Endothelial cell of umbilical vein (primary cell): Measurements from ENCODE around the gene C22orf39. TPM values are rescaled to one million over a fixed set of nuclear protein-coding genes. Genes with fewer than 3 reads are reported as not detected.

Experiments used
- BruUV-seq: library from RNA; stranded (reverse); fragments of 400-500 nt; replicated peaks from 2 replicates; lab custom pipeline; 2021; lab: Mats Ljungman, UMichigan
- CTCF ChIA-PET: fragments of 300-600, 350-600 bp; sonication (Branson Sonifier 250); formaldehyde crosslinking; loops from one replicate; lab custom pipeline; 2021; ENCODE audit warnings: antibody characterized with exemption, inconsistent platforms; lab: Charles Lee
- POLR2A ChIA-PET: fragments of 300-600, 350-600 bp; sonication (Branson Sonifier 250); formaldehyde crosslinking; loops from one replicate; lab custom pipeline; 2021; ENCODE audit warnings: antibody characterized with exemption, inconsistent platforms; lab: Charles Lee
- DNase-seq: peaks from one replicate; pipeline ENCODE4 v3.0.0-alpha.2; 2011; ENCODE audit warnings: low read depth, low spot score
- FAIRE-seq: peaks from 2 replicates; lab custom pipeline; 2011; peaks lifted over from hg19 to GRCh38; lab: Jason Lieb, UNC
- H2AFZ ChIP-seq: 2 replicates; pipeline ENCODE4 v1.6.0; 2012; ENCODE audit warnings: low read depth, low read length, control low read depth, inconsistent platforms
- H3K27ac ChIP-seq: 2 replicates; pipeline ENCODE4 v1.5.1; 2011; ENCODE audit warnings: low read depth, mild to moderate bottlenecking, control low read depth, low read length, moderate library complexity; ENCODE audit not compliant: insufficient read depth
- H3K27me3 ChIP-seq, 2 experiments: 2 replicates each; pipeline versions ENCODE4 v1.6.0 to v1.6.1; 2011; ENCODE audit warnings: low read length in 2 of 2, mixed read lengths in 1 of 2; ENCODE audit not compliant: control insufficient read depth in 2 of 2, insufficient read depth in 2 of 2
- H3K36me3 ChIP-seq, 2 experiments: 2 replicates in 1 of 2; 3 replicates in 1 of 2; pipeline ENCODE4 v1.5.1; 2011; ENCODE audit warnings: low read length in 2 of 2, mild to moderate bottlenecking in 1 of 2, moderate library complexity in 1 of 2; ENCODE audit not compliant: control insufficient read depth in 2 of 2, insufficient read depth in 2 of 2; ENCODE audit errors: extremely low read depth in 1 of 2
- H3K4me1 ChIP-seq: 3 replicates; pipeline ENCODE4 v1.5.1; 2011; ENCODE audit warnings: mild to moderate bottlenecking, low read length; ENCODE audit not compliant: control insufficient read depth, insufficient read depth; ENCODE audit errors: extremely low read depth
- H3K4me2 ChIP-seq: 2 replicates; pipeline ENCODE4 v1.6.1; 2011; ENCODE audit warnings: low read length, control low read depth, mixed read lengths; ENCODE audit not compliant: insufficient read depth
- H3K4me3 ChIP-seq, 3 experiments: fragments of 200-600 bp in 1 of 3; sonication (generic), shearing (Covaris generic) in 1 of 3; replicated peaks in 1 of 3; 2 replicates each; pipeline ENCODE4 v1.5.1; 2011 to 2016; ENCODE audit warnings: control low read depth in 3 of 3, low read length in 3 of 3, mild to moderate bottlenecking in 2 of 3, inconsistent platforms in 1 of 3, low read depth in 1 of 3, moderate library complexity in 1 of 3; ENCODE audit not compliant: insufficient read depth in 1 of 3
- H3K79me2 ChIP-seq: 2 replicates; pipeline ENCODE4 v1.6.0; 2012; ENCODE audit warnings: low read length, inconsistent platforms; ENCODE audit not compliant: control insufficient read depth, insufficient read depth
- H3K9ac ChIP-seq: replicated peaks from 2 replicates; pipeline ENCODE3; 2011; ENCODE audit warnings: low read length, control low read depth; ENCODE audit not compliant: insufficient read depth; ENCODE audit errors: extremely low read depth
- H3K9me1 ChIP-seq: replicated peaks from 3 replicates; pipeline ENCODE4 v1.6.0; 2011; ENCODE audit warnings: mild to moderate bottlenecking, low read length; ENCODE audit not compliant: control insufficient read depth, insufficient read depth; ENCODE audit errors: extremely low read depth
- H3K9me3 ChIP-seq: replicated peaks from 2 replicates; pipeline ENCODE4 v1.5.1; 2012; ENCODE audit warnings: low read length, inconsistent platforms; ENCODE audit not compliant: control insufficient read depth, insufficient read depth
- H4K20me1 ChIP-seq: replicated peaks from 2 replicates; pipeline ENCODE3; 2011; ENCODE audit warnings: mild to moderate bottlenecking, low read length; ENCODE audit not compliant: control insufficient read depth, insufficient read depth; ENCODE audit errors: extremely low read depth
- EZH2 ChIP-seq: IDR thresholded peaks from 2 replicates; pipeline ENCODE4 v1.6.1; 2012; ENCODE audit warnings: borderline replicate concordance, low read depth, mild to moderate bottlenecking, moderate library complexity, low read length, inconsistent platforms; ENCODE audit not compliant: severe bottlenecking
- FOS ChIP-seq: IDR thresholded peaks from 2 replicates; pipeline ENCODE4 v1.6.1; 2011; ENCODE audit warnings: mild to moderate bottlenecking, low read length, moderate library complexity, borderline replicate concordance; ENCODE audit not compliant: insufficient read depth
- GATA2 ChIP-seq: IDR thresholded peaks from 2 replicates; pipeline ENCODE4 v1.7.0; 2011; ENCODE audit warnings: low read depth, mild to moderate bottlenecking, moderate library complexity, mixed read lengths, low read length; ENCODE audit not compliant: insufficient read length, insufficient read depth
- JUN ChIP-seq: IDR thresholded peaks from 2 replicates; pipeline ENCODE4 v1.6.1; 2011; ENCODE audit warnings: borderline replicate concordance, low read depth; ENCODE audit not compliant: insufficient read length, insufficient read depth
- MAX ChIP-seq: IDR thresholded peaks from 2 replicates; pipeline ENCODE4 v1.6.1; 2011; ENCODE audit not compliant: insufficient read depth, insufficient read length
- MYC ChIP-seq: IDR thresholded peaks from one replicate; pipeline ENCODE4 v1.6.1; 2011; ENCODE audit warnings: mild to moderate bottlenecking, low read depth, low read length
- POLR2A ChIP-seq: IDR thresholded peaks from 2 replicates; pipeline ENCODE4 v1.6.1; 2012; ENCODE audit warnings: low read depth, mild to moderate bottlenecking, control low read depth, low read length
- POLR2AphosphoS5 ChIP-seq: IDR thresholded peaks from 2 replicates; pipeline ENCODE4 v1.6.1; 2012; ENCODE audit warnings: low read depth, mild to moderate bottlenecking, control low read depth, low read length, moderate library complexity; ENCODE audit not compliant: insufficient read depth
- dilution Hi-C: fragments of 300-500 bp; cut with MboI; formaldehyde crosslinking; loops from one replicate; pipeline ENCODE4 v1.15.0; 2019; ENCODE audit warnings: low sequenced_read_pairs; ENCODE audit not compliant: extremely low pct_ligation_motif_present
- intact Hi-C: fragments of 100-400 bp; cut with micrococcal nuclease; formaldehyde crosslinking; loops from one replicate; pipeline ENCODE4 v1.10.0; 2022
- polyA plus RNA-seq, 4 experiments: library from polyadenylated mRNA; depleted of rRNA in 3 of 4; stranded (reverse) in 3 of 4; unstranded in 1 of 4; fragments of >200 nt; gene quantifications; 2 replicates each; pipeline versions ENCODE4 v1.2.1 to v1.2.3, GENCODE V29; 2011 to 2012; ENCODE audit warnings: missing spikeins in 1 of 4
- total RNA-seq: library from RNA; stranded (reverse); gene quantifications from 2 replicates; pipeline ENCODE4 v1.2.3, GENCODE V29; 2021
- TF ChIP-seq, protein P1 (sequence below), 2 donors: IDR thresholded peaks; 1 replicate in 1 of 2; 2 replicates in 1 of 2; pipeline ENCODE4 v1.5.1; 2011; ENCODE audit warnings: low read length in 2 of 2, mild to moderate bottlenecking in 2 of 2, moderate library complexity in 2 of 2, control low read depth in 1 of 2, inconsistent platforms in 1 of 2, low read depth in 1 of 2; ENCODE audit not compliant: insufficient read depth in 1 of 2; ENCODE audit errors: extremely low read depth in 1 of 2

C22orf39 gene
- total and polyA plus RNA-seq, 2 donors (not counting 3 experiments of a cell fraction or from before 2014, with no cell fraction given), result 26.1 to 28.0 TPM

GRCh38 chr22:19450363-19451175 is 3.1 kb upstream of the C22orf39 start:
- H3K27me3 ChIP-seq, result no peaks in the 10 kb centered on the region
- H3K4me3 ChIP-seq, result no peak overlapping the region
- H3K36me3 ChIP-seq, result peaks cover 16 to 41% of the 10 kb centered on the region in 2 experiments
- ChIA-PET CTCF (interaction anchor here (0.6 to 1.6 kb wide), 3 partner anchors 23 to 179 kb away, joined by 3 to 9 read pairs (median 5); no protein-coding TSS in a partner anchor), POLR2A (no interaction called here)
- no peak overlapping the region for H3K9ac ChIP-seq
- H3K9me1 ChIP-seq, result no peaks in the 10 kb centered on the region
- DNase-seq, result no peak
- no peak overlapping the region for H3K4me2 ChIP-seq
- no peaks in the 10 kb centered on the region for H4K20me1 ChIP-seq
- H2AFZ ChIP-seq, result no peak overlapping the region
- H3K4me1 ChIP-seq, result peaks cover 11% of the 10 kb centered on the region
- no peak for FAIRE-seq
- TF ChIP-seq FOS (no peak), EZH2 (no peak), JUN (no peak), MAX (no peak), MYC (no peak), POLR2A (no peak), POLR2AphosphoS5 (no peak), GATA2 (no peak)
- TF ChIP-seq, protein P1, sequence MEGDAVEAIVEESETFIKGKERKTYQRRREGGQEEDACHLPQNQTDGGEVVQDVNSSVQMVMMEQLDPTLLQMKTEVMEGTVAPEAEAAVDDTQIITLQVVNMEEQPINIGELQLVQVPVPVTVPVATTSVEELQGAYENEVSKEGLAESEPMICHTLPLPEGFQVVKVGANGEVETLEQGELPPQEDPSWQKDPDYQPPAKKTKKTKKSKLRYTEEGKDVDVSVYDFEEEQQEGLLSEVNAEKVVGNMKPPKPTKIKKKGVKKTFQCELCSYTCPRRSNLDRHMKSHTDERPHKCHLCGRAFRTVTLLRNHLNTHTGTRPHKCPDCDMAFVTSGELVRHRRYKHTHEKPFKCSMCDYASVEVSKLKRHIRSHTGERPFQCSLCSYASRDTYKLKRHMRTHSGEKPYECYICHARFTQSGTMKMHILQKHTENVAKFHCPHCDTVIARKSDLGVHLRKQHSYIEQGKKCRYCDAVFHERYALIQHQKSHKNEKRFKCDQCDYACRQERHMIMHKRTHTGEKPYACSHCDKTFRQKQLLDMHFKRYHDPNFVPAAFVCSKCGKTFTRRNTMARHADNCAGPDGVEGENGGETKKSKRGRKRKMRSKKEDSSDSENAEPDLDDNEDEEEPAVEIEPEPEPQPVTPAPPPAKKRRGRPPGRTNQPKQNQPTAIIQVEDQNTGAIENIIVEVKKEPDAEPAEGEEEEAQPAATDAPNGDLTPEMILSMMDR (IDR thresholded peaks at IDR 0.05; ENCODE audit: extremely low read depth in 1 of 2, insufficient read depth in 1 of 2, low read depth in 1 of 2, low read length in 2 of 2), result no peak
- H3K79me2 ChIP-seq, result peaks cover 14% of the 10 kb centered on the region
- H3K27ac ChIP-seq, result no peak overlapping the region
- dilution Hi-C loops, result no loop called here
- intact Hi-C loops, result no loop called here
- H3K9me3 ChIP-seq, result no peaks in the 10 kb centered on the region
- BruUV-seq, result no TSS peak
